SK-N-SH (cell line): ENCODE data around the gene SYT6. TPM values are rescaled to one million over a fixed set of nuclear protein-coding genes. Genes with fewer than 3 reads are reported as not detected.

Experiments used
- CTCF ChIA-PET: fragments of 300-600, 350-600 bp; formaldehyde crosslinking; extraction: SDS; loops from one replicate; lab custom pipeline; 2021; lab: Yijun Ruan, JAX
- POLR2A ChIA-PET: fragments of 350-600 bp; sonication (Branson Sonifier 250); formaldehyde crosslinking; extraction: SDS; loops from one replicate; lab custom pipeline; 2020; ENCODE audit warnings: antibody characterized with exemption, inconsistent platforms; lab: Yijun Ruan, JAX
- DNase-seq: peaks from one replicate; pipeline ENCODE4 v3.0.0; 2012
- H2AFZ ChIP-seq: fragments of 200-600 bp; sonication (generic); 2 replicates; pipeline ENCODE4 v1.8.1; 2016; ENCODE audit warnings: antibody characterized with exemption, mild to moderate bottlenecking, low read depth
- H3F3A ChIP-seq: fragments of 200-600 bp; sonication (generic); replicated peaks from 2 replicates; pipeline ENCODE3; 2016; ENCODE audit warnings: antibody characterized with exemption, mild to moderate bottlenecking; ENCODE audit not compliant: insufficient read depth
- H3K27ac ChIP-seq, 2 experiments: fragments of 200-500 bp in 1 of 2; fragments of 200-600 bp in 1 of 2; sonication (Bioruptor generic) in 1 of 2; sonication (generic), shearing (Covaris generic) in 1 of 2; 2 replicates each; pipeline versions ENCODE4 v1.5.1 to v1.6.1; 2014 to 2016; ENCODE audit warnings: low read depth in 2 of 2, inconsistent platforms in 1 of 2, low read length in 1 of 2, mild to moderate bottlenecking in 1 of 2, mixed read lengths in 1 of 2
- H3K27me3 ChIP-seq: fragments of 200-600 bp; sonication (generic), shearing (Covaris generic); 2 replicates; pipeline ENCODE4 v1.6.1; 2016; ENCODE audit warnings: mixed run types; ENCODE audit not compliant: insufficient read depth
- H3K36me3 ChIP-seq, 2 experiments: fragments of 200-500 bp in 1 of 2; fragments of 200-600 bp in 1 of 2; sonication (Bioruptor generic) in 1 of 2; sonication (generic) in 1 of 2; replicated peaks in 1 of 2; 2 replicates each; pipeline versions ENCODE3 to v1.5.1; 2014 to 2016; ENCODE audit warnings: low read length in 1 of 2, mild to moderate bottlenecking in 1 of 2; ENCODE audit not compliant: insufficient read depth in 2 of 2, control insufficient read depth in 1 of 2
- H3K4me1 ChIP-seq, 2 experiments: fragments of 200-500 bp in 1 of 2; fragments of 200-600 bp in 1 of 2; sonication (Bioruptor generic) in 1 of 2; sonication (generic), shearing (Covaris generic) in 1 of 2; 2 replicates each; pipeline versions ENCODE4 v1.5.1 to v1.6.1; 2014 to 2016; ENCODE audit warnings: low read depth in 1 of 2, low read length in 1 of 2, mixed run types in 1 of 2; ENCODE audit not compliant: insufficient read depth in 2 of 2, control insufficient read depth in 1 of 2
- H3K4me2 ChIP-seq: fragments of 200-600 bp; sonication (generic), shearing (Covaris generic); 2 replicates; pipeline ENCODE4 v1.6.1; 2017; ENCODE audit warnings: mixed run types
- H3K4me3 ChIP-seq, 2 experiments: fragments of 200-500 bp in 1 of 2; fragments of 200-600 bp in 1 of 2; sonication (Bioruptor generic) in 1 of 2; sonication (generic), shearing (Covaris generic) in 1 of 2; 2 replicates each; pipeline versions ENCODE4 v1.5.1 to v1.8.1; 2014 to 2016; ENCODE audit warnings: low read depth in 2 of 2, inconsistent platforms in 1 of 2, low read length in 1 of 2, mild to moderate bottlenecking in 1 of 2, mixed read lengths in 1 of 2, moderate library complexity in 1 of 2
- H3K79me2 ChIP-seq: fragments of 200-600 bp; sonication (generic); 2 replicates; pipeline ENCODE4 v1.8.1; 2017; ENCODE audit warnings: mild to moderate bottlenecking; ENCODE audit not compliant: insufficient read depth
- H3K9ac ChIP-seq: fragments of 200-600 bp; sonication (generic); 2 replicates; pipeline ENCODE4 v1.6.1; 2017; ENCODE audit warnings: mixed run types
- H3K9me2 ChIP-seq: fragments of 200-600 bp; sonication (generic); 2 replicates; pipeline ENCODE4 v1.6.1; 2017; ENCODE audit warnings: mixed run types
- H3K9me3 ChIP-seq: fragments of 200-600 bp; sonication (generic); 2 replicates; pipeline ENCODE4 v1.6.1; 2017; ENCODE audit warnings: mixed run types, mild to moderate bottlenecking, moderate library complexity
- H4K20me1 ChIP-seq: fragments of 200-600 bp; sonication (generic); 2 replicates; pipeline ENCODE4 v1.6.1; 2017; ENCODE audit warnings: mild to moderate bottlenecking, mixed run types; ENCODE audit not compliant: insufficient read depth
- CHD2 ChIP-seq: fragments of 150-350 bp; IDR thresholded peaks from 2 replicates; pipeline ENCODE4 v1.6.1; 2018; ENCODE audit warnings: low read length; ENCODE audit not compliant: partially characterized antibody
- EZH2phosphoT487 ChIP-seq: fragments of 200-600 bp; sonication (generic); IDR thresholded peaks from 2 replicates; pipeline ENCODE4 v1.6.1; 2017; ENCODE audit warnings: low read depth, mixed run types, mild to moderate bottlenecking, antibody characterized with exemption, moderate library complexity, borderline replicate concordance
- FOXJ3 ChIP-seq: sonication (generic); formaldehyde crosslinking; IDR thresholded peaks from 2 replicates; pipeline ENCODE4 v1.5.1; 2020; ENCODE audit warnings: mild to moderate bottlenecking, missing genetic modification reagents
- FOXM1 ChIP-seq: IDR thresholded peaks from 2 replicates; pipeline ENCODE4 v1.4.0; 2012; ENCODE audit warnings: low read depth, mild to moderate bottlenecking
- GABPA ChIP-seq: IDR thresholded peaks from 2 replicates; pipeline ENCODE4 v1.4.0; 2012; ENCODE audit warnings: low read depth, mild to moderate bottlenecking
- GATA2 ChIP-seq: sonication (generic); formaldehyde crosslinking; IDR thresholded peaks from 2 replicates; pipeline ENCODE4 v1.5.0; 2020; ENCODE audit warnings: mild to moderate bottlenecking, missing genetic modification reagents
- JUND ChIP-seq: IDR thresholded peaks from 2 replicates; pipeline ENCODE4 v1.4.0; 2012
- MEF2A ChIP-seq: IDR thresholded peaks from 2 replicates; pipeline ENCODE4 v1.4.0; 2012; ENCODE audit warnings: low read depth, borderline replicate concordance
- MXI1 ChIP-seq: IDR thresholded peaks from 2 replicates; pipeline ENCODE4 v1.6.1; 2012; ENCODE audit warnings: mild to moderate bottlenecking, low read depth, low read length, improper control_type of control experiment
- NFIC ChIP-seq: IDR thresholded peaks from 2 replicates; pipeline ENCODE4 v1.4.0; 2012; ENCODE audit warnings: borderline replicate concordance
- NRF1 ChIP-seq: IDR thresholded peaks from 2 replicates; pipeline ENCODE4 v1.6.1; 2012; ENCODE audit warnings: low read depth, mild to moderate bottlenecking, low read length
- RAD21 ChIP-seq: IDR thresholded peaks from 2 replicates; pipeline ENCODE4 v1.6.1; 2012; ENCODE audit warnings: mild to moderate bottlenecking, low read length
- RFX5 ChIP-seq: IDR thresholded peaks from 2 replicates; pipeline ENCODE4 v1.6.1; 2012; ENCODE audit warnings: mild to moderate bottlenecking, improper control_type of control experiment, low read length
- SIN3A ChIP-seq: IDR thresholded peaks from 2 replicates; pipeline ENCODE4 v1.6.1; 2012; ENCODE audit warnings: low read depth, mild to moderate bottlenecking, low read length, moderate library complexity, borderline replicate concordance
- SMC3 ChIP-seq: IDR thresholded peaks from 2 replicates; pipeline ENCODE4 v1.6.1; 2012; ENCODE audit warnings: low read depth, low read length, improper control_type of control experiment
- TEAD4 ChIP-seq: IDR thresholded peaks from 2 replicates; pipeline ENCODE4 v1.4.0; 2012; ENCODE audit warnings: mild to moderate bottlenecking, borderline replicate concordance; ENCODE audit not compliant: insufficient read depth
- WGBS: methylation state at CpG from one replicate; pipeline ENCODE4 v1.1.6; 2017; ENCODE audit warnings: low lambda C conversion rate; 5-methylcytosine and 5-hydroxymethylcytosine counted together
- polyA plus RNA-seq, 3 experiments: library from polyadenylated mRNA; depleted of rRNA; stranded (reverse); fragments of >200 nt; gene quantifications; 2 replicates each; pipeline ENCODE4 v1.2.3, GENCODE V29; 2012
- TF ChIP-seq, protein P1 (sequence below): fragments of 200-600 bp; sonication (generic); IDR thresholded peaks from 2 replicates; pipeline ENCODE4 v1.6.1; 2017; ENCODE audit warnings: antibody characterized with exemption, mild to moderate bottlenecking, moderate library complexity
- TF ChIP-seq, protein P2 (sequence below): IDR thresholded peaks from 2 replicates; pipeline ENCODE4; 2012
- TF ChIP-seq, protein P3 (sequence below): IDR thresholded peaks from 2 replicates; pipeline ENCODE4 v1.6.1; 2012; ENCODE audit warnings: mild to moderate bottlenecking, low read depth, low read length, moderate library complexity

Gene SYT6
- polyA plus RNA-seq, 1 of the 3 experiments (the other 2 are of a cell fraction) = not detected

DNA sequence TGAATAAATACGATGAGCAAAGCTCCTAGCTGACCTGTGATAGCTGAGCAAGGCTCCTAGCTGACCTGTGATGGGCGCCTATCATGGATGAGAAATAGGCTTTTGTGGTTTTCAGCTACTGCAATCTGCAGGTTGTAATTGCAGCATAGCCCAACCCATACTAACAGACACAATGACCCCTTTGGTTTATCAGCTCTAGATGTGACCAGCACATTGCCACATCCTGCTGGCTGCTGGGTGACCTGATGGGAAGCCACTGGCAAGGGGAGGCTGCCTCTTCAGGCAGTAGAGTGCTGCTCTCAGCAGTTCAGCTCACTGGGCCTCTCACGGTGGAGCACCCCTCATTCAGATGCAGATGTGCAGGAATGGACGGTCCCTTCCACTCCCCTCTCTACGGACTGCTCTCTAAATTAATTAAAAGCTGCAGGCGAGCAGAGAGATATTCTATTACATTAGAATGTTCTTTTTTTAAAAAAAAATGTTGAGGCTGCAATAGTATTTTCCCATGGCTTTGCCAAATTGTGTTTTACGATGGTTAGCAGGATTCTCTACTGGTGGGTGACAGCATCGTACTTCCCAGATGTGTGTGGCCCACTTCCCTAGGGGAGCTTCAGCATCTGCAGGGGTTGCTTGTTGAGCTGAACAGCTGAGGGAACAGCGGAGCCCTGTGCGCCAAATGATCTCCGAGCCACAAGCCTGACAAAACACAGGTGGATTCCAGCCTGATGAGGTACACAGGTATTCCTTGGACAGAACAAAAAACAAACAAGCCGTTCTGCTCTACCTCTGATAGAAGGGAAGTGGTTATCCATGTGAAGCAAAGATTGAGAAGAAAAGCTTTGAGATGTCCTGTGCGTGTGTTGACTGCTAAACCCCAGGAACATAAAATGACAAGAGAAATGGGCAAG, 65.0 kb downstream of the SYT6 start (continued):
- TF ChIP-seq, protein P1, sequence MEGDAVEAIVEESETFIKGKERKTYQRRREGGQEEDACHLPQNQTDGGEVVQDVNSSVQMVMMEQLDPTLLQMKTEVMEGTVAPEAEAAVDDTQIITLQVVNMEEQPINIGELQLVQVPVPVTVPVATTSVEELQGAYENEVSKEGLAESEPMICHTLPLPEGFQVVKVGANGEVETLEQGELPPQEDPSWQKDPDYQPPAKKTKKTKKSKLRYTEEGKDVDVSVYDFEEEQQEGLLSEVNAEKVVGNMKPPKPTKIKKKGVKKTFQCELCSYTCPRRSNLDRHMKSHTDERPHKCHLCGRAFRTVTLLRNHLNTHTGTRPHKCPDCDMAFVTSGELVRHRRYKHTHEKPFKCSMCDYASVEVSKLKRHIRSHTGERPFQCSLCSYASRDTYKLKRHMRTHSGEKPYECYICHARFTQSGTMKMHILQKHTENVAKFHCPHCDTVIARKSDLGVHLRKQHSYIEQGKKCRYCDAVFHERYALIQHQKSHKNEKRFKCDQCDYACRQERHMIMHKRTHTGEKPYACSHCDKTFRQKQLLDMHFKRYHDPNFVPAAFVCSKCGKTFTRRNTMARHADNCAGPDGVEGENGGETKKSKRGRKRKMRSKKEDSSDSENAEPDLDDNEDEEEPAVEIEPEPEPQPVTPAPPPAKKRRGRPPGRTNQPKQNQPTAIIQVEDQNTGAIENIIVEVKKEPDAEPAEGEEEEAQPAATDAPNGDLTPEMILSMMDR = no peak
- TF ChIP-seq, protein P2, sequence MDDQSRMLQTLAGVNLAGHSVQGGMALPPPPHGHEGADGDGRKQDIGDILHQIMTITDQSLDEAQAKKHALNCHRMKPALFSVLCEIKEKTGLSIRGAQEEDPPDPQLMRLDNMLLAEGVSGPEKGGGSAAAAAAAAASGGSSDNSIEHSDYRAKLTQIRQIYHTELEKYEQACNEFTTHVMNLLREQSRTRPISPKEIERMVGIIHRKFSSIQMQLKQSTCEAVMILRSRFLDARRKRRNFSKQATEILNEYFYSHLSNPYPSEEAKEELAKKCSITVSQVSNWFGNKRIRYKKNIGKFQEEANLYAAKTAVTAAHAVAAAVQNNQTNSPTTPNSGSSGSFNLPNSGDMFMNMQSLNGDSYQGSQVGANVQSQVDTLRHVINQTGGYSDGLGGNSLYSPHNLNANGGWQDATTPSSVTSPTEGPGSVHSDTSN = no peak
- TF ChIP-seq EZH2phosphoT487 = no peak
- no peak for TF ChIP-seq MEF2A
- TF ChIP-seq JUND = no peak
- TF ChIP-seq SMC3 = no peak

DNA sequence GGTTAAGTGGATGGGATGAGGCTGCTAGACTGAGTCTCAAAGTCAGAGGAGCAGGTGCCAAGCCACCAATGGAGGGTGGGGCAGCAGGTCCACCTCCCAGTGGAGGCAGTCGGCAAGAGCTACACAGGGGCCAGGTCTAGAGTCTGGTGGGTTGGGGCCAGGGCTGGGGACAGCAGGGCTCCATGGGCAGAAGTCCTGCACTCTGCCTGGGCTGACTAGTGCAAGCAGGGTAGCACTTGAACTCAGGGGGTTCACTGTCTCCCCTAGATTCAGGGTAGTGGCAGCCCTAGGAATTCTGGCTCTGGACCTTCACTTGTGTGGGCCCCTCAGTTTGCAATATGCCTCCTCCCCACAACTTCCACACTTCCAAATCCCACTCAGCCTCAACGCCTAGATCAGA, 66.2 kb downstream of the SYT6 start:
- Histone ChIP-seq H3K27me3 (peaks cover 3% of the 10 kb centered on the region), H3K9me2 (no peaks in the 10 kb centered on the region), H3K27ac (no peak overlapping the region), H3K4me1 (peaks cover 0 to 5% of the 10 kb centered on the region in 2 experiments; a peak in 1 of 4 replicates), H3K79me2 (no peaks in the 10 kb centered on the region), H3K4me2 (no peak overlapping the region), H3K36me3 (no peaks in the 10 kb centered on the region), H4K20me1 (no peaks in the 10 kb centered on the region), H3F3A (no peaks in the 10 kb centered on the region), H2AFZ (no peak overlapping the region), H3K9me3 (no peaks in the 10 kb centered on the region), H3K4me3 (no peak overlapping the region), H3K9ac (no peak overlapping the region)
- TF ChIP-seq GATA2 (CRISPR knock-in tag) (no peak), NFIC (no peak), FOXM1 (no peak), MEF2A (no peak), TEAD4 (no peak), MXI1 (no peak), NRF1 (no peak), CHD2 (no peak), GABPA (no peak), FOXJ3 (CRISPR knock-in tag) (no peak), RFX5 (no peak), SIN3A (no peak), JUND (no peak), RAD21 (no peak)
- TF ChIP-seq, protein P3, sequence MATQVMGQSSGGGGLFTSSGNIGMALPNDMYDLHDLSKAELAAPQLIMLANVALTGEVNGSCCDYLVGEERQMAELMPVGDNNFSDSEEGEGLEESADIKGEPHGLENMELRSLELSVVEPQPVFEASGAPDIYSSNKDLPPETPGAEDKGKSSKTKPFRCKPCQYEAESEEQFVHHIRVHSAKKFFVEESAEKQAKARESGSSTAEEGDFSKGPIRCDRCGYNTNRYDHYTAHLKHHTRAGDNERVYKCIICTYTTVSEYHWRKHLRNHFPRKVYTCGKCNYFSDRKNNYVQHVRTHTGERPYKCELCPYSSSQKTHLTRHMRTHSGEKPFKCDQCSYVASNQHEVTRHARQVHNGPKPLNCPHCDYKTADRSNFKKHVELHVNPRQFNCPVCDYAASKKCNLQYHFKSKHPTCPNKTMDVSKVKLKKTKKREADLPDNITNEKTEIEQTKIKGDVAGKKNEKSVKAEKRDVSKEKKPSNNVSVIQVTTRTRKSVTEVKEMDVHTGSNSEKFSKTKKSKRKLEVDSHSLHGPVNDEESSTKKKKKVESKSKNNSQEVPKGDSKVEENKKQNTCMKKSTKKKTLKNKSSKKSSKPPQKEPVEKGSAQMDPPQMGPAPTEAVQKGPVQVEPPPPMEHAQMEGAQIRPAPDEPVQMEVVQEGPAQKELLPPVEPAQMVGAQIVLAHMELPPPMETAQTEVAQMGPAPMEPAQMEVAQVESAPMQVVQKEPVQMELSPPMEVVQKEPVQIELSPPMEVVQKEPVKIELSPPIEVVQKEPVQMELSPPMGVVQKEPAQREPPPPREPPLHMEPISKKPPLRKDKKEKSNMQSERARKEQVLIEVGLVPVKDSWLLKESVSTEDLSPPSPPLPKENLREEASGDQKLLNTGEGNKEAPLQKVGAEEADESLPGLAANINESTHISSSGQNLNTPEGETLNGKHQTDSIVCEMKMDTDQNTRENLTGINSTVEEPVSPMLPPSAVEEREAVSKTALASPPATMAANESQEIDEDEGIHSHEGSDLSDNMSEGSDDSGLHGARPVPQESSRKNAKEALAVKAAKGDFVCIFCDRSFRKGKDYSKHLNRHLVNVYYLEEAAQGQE = no peak
- 77% methylated on average over 1 of the region's 2 CpGs for WGBS
- DNase-seq = no peak
- ChIA-PET CTCF (interaction anchor here (1.4 kb wide), 1 partner anchor 111 kb away, joined by 4 read pairs; no protein-coding TSS in a partner anchor), POLR2A (no interaction called here)
